SW 1271 (cell line): ENCODE measurements around the gene LRRC39.
"Not testable (repeated sequence)": the region's sequence is repeated elsewhere in the genome, so short reads cannot be mapped to it uniquely, and the experiment has no call there.

Experiments
- DNase-seq, 2 experiments: peaks; one replicate each; lab custom pipeline; 2025; lab: John Stamatoyannopoulos, UW

The LRRC39 gene

GRCh38 chr1:100178091-100178490 is at the start of gene LRRC39:
TSS of gene LRRC39 (minus strand) at chr1:100178256. CDS start at chr1:100168516, 9,740 bp downstream.
- DNase-seq: no peak

- DNase-seq: no peak
Measured at GRCh38 chr1:100222428-100222827, 44.4 kb upstream of the LRRC39 start.

- DNase-seq: no peak
Measured at GRCh38 chr1:100219883-100220282, 41.8 kb upstream of the LRRC39 start.

- DNase-seq: no peak
Measured at GRCh38 chr1:100219457-100219856, 41.4 kb upstream of the LRRC39 start.

GRCh38 chr1:100217834-100218233 is 39.8 kb upstream of the LRRC39 start:
- DNase-seq: no peak

GRCh38 chr1:100215101-100215500 is 37.0 kb upstream of the LRRC39 start:
- no peak for DNase-seq

GRCh38 chr1:100213141-100213540 is 35.1 kb upstream of the LRRC39 start:
- no peak for DNase-seq

- DNase-seq: no peak
Measured at GRCh38 chr1:100206301-100206700, 28.2 kb upstream of the LRRC39 start.

- DNase-seq: not testable (repeated sequence)
Measured at GRCh38 chr1:100205593-100205992, 27.5 kb upstream of the LRRC39 start.

- not testable (repeated sequence) for DNase-seq
Measured at GRCh38 chr1:100205103-100205502, 27.0 kb upstream of the LRRC39 start.

GRCh38 chr1:100202703-100203102 is 24.6 kb upstream of the LRRC39 start:
- not testable (repeated sequence) for DNase-seq

- not testable (repeated sequence) for DNase-seq
Measured at GRCh38 chr1:100200060-100200459, 22.0 kb upstream of the LRRC39 start.

GRCh38 chr1:100198596-100198995 is 20.5 kb upstream of the LRRC39 start:
- no peak for DNase-seq

- DNase-seq: no peak
Measured at GRCh38 chr1:100188617-100189016, 10.6 kb upstream of the LRRC39 start.

GRCh38 chr1:100187912-100188311 is 9.9 kb upstream of the LRRC39 start:
- no peak for DNase-seq

GRCh38 chr1:100184536-100184935 is 6.5 kb upstream of the LRRC39 start:
- DNase-seq: no peak

GRCh38 chr1:100183370-100183769 is 5.3 kb upstream of the LRRC39 start:
- no peak for DNase-seq

- DNase-seq: no peak
Measured at GRCh38 chr1:100177295-100178041, 588 bp downstream of the LRRC39 start.

- no peak for DNase-seq
Measured at GRCh38 chr1:100168051-100168450, 10.0 kb downstream of the LRRC39 start.

- DNase-seq: no peak
Measured at GRCh38 chr1:100164702-100165101, 13.4 kb downstream of the LRRC39 start.

GRCh38 chr1:100164216-100164615 is 13.8 kb downstream of the LRRC39 start:
- no peak for DNase-seq

- no peak for DNase-seq
Measured at GRCh38 chr1:100162881-100163280, 15.2 kb downstream of the LRRC39 start.

GRCh38 chr1:100152271-100152670 is 25.8 kb downstream of the LRRC39 start:
- DNase-seq: no peak

GRCh38 chr1:100151679-100152078 is 26.4 kb downstream of the LRRC39 start:
- no peak for DNase-seq
